Femur (tissue), 1 donor: ENCODE results near the gene OST4.
A peak's percentile ranks its signal among the peaks of the same experiment; 100 is the strongest.
"Not testable (repeated sequence)": the region's sequence is repeated elsewhere in the genome, so short reads cannot be mapped to it uniquely, and the experiment has no call there.

Source experiments
- DNase-seq: peaks from one replicate; pipeline ENCODE4 v3.0.0-alpha.2; 2017

OST4 gene

DNA sequence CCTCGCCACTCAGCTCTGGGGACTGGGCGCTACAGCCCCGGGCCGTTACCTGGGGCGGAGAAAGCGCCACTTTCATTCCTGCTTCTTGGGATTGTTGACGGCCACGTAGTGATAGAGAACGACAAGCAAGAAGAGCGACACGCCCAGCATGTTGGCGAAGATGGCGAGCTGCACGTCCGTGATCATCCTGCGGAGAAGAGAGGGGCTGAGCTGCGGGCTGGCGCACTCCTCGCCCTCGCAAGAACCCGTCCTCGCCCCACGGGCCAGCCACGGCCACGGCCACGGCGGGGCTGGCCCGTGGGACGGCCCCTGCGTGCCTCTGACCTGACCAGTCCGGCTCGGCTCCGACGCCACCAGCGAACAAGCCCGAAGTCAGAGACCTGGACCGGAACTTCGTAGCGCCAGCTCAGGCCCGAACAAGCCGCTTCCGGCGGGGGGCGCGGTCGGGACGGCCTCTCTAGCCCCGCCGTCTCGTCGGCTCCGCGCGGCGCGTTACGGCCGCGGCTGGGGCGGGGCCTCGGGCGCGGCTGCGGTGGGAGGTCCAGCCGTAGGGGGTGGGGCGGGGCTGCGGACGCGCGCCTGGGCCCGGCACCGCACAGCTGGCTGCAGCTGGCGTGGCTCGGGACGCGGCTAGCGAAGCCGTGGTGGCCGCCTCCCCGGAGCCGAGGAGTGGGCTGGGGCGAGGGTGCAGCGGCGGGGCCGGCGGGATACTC lies at the start of gene OST4:
OST4 (minus strand) TSS at position 378 of the 713 bp plus-strand sequence.
- DNase-seq: peak; percentile 96

DNA sequence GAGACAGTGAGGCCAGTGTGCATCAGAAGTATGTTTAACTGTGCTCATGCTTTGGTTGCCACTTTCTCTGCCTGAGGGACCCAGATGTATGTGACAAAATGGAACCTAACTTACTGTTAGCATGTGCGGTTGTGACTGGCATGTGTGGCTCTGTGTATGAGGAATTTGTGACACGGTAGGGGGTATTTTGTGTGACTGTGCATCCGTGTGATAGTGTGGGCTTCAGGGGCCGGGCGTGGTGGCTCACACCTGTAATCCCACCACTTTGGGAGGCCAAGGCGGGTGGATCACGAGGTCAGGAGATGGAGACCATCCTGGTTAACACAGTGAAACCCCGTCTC lies 47.8 kb upstream of the OST4 start:
- DNase-seq: not testable (repeated sequence)

DNA sequence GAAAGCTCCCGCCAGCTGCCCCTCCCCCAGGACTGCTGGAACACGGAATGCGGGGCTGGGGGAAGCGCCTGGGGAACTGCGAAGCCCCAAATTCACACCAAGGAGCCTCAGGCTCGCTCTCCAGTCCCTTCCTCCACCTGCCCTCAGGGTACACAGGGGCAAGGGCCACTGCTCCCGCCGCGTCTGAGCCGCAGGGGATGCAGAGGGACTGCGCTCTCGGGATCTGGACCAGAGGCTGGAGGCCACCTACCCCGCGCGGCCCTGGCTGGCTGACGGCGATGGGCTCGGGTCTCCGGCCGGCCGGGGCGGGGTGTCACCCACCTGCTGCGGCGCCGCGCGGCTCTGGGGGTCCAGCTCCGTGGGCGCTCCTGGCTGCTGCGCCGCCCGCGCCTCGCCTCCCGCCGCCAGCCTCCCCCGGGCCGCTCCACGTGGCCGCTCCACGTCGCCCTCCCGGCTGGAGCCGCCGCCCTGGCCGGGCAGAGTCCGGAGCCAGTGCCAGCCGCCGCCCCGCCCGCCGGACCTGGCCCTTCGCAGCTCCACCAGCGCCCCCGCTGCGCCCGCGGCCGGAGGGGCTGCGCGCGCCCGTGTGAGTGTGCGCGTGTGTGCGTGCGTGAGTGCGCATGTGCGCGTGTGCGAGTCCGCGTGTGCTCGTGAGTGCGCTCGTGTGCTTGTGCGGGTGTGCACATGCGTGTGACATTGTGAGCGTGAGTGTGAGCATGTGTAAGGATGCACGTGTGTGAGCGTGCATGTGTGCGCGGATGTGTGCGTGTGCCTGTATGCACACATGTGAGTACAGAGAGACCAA lies 47.3 kb upstream of the OST4 start, which contains the start of gene CGREF1:
CGREF1 (minus strand) TSS at position 604 of the 805 bp plus-strand sequence. CDS start 14,762 bp downstream, outside the sequence.
- no peak for DNase-seq

DNA sequence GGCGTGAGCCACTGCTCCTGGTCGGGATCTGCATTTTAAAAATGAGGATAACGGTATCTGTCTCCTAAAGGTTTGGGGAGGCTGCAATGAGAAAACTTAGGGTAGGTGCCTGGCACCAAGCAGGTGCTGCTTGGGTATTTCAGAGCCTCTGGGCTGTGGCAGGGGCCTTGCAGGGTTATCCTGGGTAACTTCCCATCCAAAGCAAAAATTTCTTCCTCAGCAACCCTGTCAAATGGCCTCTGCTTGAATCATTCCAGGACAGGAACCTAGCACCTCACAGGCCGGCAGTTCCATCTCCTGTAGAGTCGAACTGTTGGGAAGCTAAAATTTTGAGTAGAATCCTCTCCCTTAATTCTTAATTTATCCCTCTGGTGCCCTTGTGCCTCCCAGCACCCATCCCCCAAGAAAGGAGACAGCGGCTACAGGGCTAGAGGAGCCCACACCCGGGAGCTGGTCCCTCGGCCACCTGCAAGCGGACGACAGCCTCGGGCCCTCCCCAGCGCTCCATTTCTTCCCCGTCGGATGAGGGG lies 46.6 kb upstream of the OST4 start:
- DNase-seq: no peak

DNA sequence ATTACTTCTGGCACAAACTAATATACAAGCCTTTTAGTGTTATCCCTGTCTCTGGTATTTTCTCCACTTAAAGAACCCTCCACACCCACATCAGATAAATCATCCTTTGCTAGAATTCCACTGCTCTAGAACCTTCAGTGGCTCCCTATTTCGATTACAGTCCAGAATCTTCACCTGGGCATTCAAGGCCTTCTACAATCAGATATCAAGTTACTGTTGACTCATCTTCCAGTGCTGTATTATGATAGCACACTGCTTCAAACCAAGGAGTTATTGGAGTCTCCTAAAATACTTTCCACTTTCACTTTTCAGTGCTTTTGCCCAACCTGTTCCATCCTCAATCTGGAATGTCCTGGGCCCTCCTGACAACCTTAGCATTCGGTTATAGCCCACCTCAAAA lies 44.1 kb upstream of the OST4 start:
- DNase-seq: no peak

DNA sequence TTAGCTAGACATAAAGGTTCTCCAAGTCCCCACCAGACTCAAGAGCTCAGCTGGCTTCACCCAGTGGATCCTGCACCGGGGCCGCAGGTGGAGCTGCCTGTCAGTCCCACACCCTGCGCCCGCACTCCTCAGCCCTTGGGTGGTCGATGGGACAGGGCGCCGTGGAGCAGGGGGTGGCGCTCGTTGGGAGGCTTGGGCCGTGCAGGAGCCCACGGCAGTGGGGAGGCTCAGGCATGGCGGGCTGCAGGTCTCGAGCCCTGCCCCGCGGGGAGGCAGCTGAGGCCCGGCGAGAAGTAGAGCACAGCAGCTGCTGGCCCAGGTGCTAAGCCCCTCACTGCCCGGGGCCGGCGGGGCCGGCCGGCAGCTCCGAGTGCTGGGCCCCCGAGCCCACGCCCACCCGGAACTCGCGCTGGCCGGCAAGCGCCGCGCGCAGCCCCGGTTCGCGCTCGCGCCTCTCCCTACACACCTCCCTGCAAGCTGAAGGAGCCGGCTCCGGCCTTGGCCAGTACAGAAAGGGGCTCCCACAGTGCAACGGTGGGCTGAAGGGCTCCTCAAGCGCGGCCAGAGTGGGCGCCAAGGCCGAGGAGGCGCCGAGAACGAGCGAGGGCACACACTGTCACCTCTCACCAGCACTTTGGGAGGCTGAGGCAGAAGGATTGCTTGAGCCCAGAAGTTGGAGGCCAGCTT lies 40.1 kb upstream of the OST4 start:
- DNase-seq: not testable (repeated sequence)

DNA sequence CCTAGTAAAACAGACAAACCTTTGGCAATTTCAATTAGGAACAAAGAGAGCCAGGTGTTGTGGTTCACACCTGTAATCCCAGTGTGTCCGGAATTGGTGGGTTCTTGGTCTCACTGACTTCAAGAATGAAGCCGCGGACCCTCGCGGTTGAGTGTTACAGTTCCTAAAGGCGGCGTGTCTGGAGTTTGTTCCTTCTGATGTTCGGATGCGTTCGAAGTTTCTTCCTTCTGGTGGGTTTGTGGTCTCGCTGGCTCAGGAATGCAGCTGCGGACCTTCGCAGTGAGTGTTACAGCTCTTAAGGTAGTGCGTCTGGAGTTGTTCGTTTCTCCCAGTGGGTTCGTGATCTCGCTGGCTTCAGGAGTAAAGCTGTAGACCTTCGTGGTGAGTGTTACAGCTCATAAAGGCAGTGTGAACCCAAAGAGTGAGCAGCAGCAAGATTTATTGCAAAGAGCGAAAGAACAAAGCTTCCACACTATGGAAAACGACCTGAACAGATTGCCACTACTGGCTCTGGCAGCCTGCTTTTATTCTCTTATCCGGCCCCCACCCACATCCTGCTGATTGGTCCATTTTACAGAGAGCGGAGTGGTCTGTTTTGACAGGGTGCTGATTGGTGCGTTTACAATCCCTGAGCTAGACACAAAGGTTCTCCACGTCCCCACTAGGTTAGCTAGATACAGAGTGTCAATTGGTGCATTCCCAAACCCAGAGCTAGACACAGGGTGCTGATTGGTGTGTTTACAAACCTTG lies 39.3 kb upstream of the OST4 start:
- not testable (repeated sequence) for DNase-seq

DNA sequence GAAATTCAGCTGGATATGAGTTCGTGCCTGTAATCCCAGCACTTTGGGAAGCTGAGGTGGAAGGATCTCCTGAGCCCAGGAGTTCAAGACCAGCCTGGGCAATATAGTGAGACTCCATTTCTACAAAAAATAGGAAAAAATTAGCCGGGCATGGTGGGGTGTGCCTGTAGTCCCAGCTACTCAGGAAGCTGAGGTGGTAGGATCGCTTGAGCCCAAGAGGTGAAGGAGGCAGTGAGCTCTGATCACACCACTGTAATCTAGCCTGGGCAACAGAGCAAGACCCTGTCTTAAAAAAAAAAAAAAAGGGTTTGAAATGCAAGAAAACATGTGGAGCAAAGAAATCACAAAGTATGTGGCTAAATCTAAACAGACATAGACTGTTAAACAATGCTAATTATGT lies 37.6 kb upstream of the OST4 start:
- DNase-seq: no peak

DNA sequence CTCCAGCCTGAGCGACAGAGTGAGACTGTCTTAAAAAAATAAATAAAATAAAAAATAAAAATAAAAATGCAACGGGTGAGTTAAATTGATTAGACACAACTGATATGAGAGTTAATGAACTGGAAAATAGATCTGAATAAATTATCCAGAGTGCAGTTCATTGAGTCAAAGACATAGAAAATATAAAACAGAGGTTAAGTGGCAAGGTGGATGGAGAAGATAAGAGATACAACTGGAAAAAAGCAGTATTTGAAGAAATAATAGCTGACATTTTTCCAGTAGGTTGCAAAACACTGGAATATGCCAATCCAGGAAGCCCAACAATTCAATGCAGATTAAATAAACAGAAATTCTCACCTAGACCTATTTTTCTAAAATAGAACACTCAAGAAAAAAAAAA lies 36.8 kb upstream of the OST4 start:
- DNase-seq: no peak

DNA sequence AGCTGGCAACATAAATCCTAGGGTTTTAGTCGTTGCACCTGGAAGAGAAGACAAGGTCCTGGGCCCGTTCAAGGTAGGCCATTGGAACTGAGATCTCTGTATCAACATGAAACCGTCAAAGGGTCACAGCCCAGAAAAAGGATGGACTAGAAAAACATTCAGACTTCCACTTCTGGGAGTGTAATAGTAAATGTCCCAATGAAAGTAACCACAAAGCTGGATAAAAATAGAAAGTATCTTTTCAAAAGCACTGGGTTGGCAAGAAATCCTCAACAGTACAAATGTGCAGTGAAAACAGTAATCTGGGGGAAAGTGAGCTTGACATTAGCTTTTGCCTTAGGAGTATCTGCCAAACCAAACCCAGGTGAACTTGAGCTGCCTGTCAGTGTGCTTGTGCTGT lies 34.5 kb upstream of the OST4 start:
- DNase-seq: no peak

DNA sequence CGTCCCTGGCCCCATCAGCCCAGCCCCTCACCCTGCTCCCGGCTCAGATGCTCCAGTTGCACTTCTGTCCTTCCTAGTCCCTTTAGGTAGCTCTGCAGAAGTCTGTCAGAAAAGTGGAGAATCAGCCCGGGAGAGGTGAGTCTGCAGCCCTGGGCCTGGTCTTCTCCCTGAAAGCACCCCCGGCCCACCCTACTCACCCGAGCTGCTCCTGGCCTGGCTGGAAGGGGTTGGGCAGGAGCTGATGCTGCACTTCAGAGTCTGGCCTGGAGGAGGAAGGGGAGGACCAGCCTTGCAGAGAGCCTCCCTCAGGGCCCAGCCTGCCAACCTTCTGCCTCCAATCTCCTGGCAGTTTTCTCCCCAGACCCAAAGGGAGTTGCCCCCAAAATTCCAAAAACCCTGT lies 30.9 kb upstream of the OST4 start:
- DNase-seq: no peak

DNA sequence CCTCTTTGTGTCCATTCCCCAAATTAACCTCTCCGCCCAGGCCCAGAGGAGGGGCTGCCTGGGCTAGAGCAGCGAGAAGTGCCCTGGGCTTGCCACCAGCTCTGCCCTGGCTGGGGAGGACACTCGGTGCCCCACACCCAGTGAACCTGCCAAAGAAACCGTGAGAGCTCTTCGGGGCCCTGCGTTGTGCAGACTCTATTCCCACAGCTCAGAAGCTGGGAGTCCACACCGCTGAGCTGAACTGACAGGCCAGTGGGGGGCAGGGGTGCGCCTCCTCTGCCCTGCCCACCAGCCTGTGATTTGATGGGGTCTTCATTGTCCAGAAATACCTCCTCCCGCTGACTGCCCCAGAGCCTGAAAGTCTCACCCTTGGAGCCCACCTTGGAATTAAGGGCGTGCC lies 28.6 kb upstream of the OST4 start:
- no peak for DNase-seq

DNA sequence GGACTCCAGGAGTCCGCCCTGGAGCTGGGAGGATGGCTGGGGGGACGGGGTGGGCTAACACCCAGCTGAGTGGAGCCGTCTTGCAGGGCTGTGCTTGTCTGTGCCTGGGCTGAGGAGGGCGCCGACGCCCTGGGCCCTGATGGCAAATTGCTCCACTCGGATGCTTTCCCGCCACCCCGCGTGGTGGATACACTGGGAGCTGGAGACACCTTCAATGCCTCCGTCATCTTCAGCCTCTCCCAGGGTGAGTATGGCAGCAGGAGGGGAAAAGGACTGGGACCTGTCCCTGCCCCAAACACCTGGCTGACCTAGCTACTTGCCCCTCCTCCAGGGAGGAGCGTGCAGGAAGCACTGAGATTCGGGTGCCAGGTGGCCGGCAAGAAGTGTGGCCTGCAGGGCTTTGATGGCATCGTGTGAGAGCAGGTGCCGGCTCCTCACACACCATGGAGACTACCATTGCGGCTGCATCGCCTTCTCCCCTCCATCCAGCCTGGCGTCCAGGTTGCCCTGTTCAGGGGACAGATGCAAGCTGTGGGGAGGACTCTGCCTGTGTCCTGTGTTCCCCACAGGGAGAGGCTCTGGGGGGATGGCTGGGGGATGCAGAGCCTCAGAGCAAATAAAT lies 28.0 kb upstream of the OST4 start:
- no peak for DNase-seq

DNA sequence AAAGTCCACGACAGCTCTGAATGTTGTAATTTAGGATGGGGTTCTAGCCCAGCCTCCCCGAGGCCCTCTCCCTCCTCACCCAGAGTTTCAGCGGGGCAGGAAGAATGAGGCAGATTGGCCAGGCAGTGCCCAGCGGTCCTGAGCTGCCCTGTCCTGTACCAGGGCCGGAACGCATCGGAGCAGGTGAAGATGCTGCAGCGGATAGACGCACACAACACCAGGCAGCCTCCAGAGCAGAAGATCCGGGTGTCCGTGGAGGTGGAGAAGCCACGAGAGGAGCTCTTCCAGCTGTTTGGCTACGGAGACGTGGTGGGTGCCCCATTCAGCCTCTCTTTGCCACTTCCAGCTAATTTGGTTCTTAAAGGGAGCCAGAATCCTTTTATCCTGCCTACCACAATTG lies 25.9 kb upstream of the OST4 start:
- DNase-seq: no peak

DNA sequence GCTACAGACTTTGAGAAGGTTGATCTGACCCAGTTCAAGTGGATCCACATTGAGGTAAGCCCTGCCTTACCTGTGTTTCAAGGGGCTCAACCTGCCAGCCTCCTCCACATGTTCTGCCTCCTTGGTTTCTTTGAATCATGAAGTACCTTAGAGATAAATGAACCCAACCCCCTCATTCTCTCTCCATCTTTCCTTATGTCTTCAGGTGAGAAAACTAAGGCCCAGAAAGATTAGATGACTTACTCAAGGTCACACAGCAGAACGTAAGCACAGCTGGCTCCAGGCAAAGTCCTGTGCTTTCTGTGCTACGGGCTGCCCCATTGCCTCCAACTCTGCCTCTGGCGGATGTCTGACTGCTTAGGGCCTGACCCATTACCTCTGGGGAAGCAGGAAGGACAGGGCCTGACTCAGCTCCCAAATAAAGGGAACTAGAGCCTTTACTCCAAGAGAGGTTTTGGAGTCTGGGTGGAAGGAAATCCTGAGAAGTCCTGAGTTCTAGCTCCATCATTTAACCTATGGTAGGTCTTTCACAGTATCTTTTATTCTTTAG lies 25.4 kb upstream of the OST4 start:
- DNase-seq: no peak

DNA sequence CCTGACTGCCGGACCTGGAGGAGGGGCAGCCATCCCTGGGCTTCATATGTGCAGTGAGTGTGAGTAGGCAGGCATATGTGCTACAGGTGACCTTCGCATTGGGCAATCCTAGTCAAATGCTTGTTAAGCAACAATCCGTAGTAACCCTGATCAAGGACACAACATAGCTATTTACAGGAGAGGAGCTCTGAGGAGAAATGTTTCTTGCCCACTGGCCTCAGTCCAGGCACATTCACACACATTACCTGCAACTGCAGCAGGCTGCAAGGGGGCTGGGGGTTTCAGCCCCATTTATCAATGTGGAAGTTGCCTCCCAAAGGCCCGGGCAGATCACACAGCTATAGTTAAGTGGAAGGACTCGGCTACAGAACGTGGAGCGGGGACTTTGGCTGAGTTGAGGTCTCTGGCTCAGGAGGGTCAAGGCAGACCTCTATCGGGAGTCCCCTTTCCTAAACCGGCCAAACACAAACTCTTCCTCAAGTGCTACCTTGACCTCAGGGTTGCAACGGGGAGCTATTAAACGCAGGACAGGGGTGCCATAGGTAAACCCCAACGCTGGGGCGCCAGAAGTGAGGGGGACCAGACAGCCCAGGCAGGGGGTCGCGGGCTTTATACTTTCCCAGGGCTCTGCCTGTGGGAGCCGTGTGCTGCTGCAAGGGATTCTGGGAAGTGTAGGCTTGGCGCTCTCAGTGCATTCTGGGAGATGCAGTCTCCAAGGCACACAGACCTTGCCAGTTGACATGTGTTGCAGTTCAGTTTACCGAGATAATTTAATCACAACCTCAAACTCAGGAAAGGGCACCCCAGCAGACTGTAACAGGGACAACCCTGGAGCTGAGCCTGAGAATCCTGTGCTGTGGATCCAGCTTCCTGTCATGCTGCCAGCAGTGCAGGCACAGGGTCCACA lies 24.5 kb upstream of the OST4 start:
- DNase-seq: peak; percentile 75

DNA sequence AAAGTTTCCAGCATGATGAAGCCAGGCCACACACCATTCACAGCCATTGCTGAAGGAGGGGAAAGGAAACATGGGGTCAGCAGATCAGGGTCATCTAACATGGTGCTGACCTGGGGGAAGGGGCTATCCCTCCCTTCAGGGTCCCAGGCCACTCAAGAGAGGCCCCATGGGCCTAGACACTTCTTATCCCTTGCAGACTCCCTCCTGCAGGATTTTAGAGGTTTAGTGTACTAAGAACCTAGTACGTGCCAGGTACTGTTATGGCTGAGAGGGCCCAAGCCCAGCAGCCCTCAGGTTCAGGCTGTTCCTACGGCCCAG lies 23.9 kb upstream of the OST4 start:
- DNase-seq: no peak

DNA sequence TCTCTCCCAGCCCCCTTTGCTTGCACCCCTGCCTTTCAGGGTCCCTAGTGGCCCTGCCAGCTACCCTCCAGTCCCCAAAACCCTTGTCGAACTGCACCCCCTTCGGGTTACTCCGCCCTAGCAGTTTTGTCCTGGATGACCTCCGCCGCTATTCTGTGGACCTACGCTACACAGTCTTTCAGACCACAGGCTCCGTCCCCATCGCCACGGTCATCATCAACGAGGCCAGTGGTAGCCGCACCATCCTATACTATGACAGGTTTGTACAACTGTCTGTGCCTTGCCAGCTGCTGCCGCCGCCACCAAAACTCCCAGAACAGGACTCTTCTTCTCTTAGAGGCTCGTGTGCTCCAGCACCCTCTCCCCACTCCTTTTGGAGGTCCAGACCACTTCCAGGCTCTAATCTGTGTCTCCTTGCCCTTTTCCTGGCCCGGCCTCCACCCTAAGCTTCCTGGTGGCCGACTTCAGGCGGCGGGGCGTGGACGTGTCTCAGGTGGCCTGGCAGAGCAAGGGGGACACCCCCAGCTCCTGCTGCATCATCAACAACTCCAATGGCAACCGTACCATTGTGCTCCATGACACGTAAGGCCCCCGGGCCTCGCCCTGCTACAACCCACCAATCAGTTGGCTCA lies 23.0 kb upstream of the OST4 start:
- DNase-seq: no peak

DNA sequence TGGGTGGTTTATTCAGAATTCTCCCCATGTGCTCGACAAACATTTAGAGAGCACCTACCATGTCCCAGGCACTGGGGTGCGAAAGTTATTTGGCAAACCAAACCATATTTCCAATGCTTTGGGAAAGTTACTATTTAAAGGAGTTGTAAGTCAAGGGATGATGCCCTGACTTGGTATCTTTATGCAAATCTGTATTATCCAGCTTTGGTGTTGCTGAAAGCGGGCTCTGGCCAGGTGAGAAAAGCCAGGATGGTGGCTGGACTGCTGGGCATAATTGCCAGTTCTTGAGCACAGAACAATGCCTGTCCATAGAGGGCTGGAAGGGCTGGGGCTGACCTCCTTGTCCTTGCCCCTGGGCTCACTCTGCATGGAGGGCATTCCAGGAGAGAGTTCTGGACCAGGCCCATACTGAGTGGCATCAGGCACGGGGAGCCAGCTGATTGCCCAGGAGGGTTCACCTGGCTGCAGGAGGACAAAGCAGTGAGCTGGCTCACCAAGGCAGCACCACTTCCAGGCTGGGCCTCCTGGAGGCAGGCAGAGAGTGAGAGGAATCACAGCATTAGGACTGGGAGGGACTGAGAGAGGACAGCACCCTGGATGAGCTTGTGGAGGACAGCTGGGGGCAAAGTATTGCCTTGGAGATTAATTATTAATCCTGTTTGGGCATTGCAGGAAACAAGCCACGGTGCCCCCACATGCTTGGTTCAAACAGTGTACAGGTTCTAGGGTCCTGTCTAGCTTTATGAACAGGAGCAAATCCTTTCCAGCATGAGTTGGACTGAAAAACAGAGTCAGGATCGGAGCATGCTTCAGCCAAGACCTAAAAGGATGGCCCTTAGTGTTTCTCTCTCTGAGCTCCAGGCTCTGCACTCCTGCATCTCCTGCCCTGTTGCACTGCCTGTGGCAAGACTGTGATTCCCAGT lies 22.2 kb upstream of the OST4 start:
- no peak for DNase-seq
